IPS DF 19.7 (cell line): ENCODE results near the gene BIRC5.

Experiments used
- DNase-seq: peaks from one replicate; pipeline ENCODE4 v3.0.0-alpha.2; 2013; ENCODE audit warnings: low read depth, low spot score

The BIRC5 gene

GRCh38 chr17:78255953-78256706, 42.1 kb downstream of the BIRC5 start:
- no peak for DNase-seq

- no peak for DNase-seq
Measured at GRCh38 chr17:78256707-78257591, 42.9 kb downstream of the BIRC5 start.

- DNase-seq: no peak
Measured at GRCh38 chr17:78257810-78258322, 43.8 kb downstream of the BIRC5 start.

GRCh38 chr17:78258323-78259191, 44.5 kb downstream of the BIRC5 start:
- DNase-seq: no peak

- no peak for DNase-seq
Measured at GRCh38 chr17:78259192-78259554, 45.1 kb downstream of the BIRC5 start.

GRCh38 chr17:78263063-78263735, 49.1 kb downstream of the BIRC5 start:
- DNase-seq: no peak

GRCh38 chr17:78263736-78264340, 49.8 kb downstream of the BIRC5 start:
- DNase-seq: no peak

GRCh38 chr17:78264590-78264989, 50.5 kb downstream of the BIRC5 start:
- DNase-seq: no peak

- no peak for DNase-seq
Measured at GRCh38 chr17:78265121-78265520, 51.1 kb downstream of the BIRC5 start.

GRCh38 chr17:78266231-78266631, 52.2 kb downstream of the BIRC5 start:
- DNase-seq: no peak

GRCh38 chr17:78266771-78267170, 52.7 kb downstream of the BIRC5 start:
- DNase-seq: no peak

GRCh38 chr17:78267253-78268073, 53.4 kb downstream of the BIRC5 start:
- no peak for DNase-seq

GRCh38 chr17:78268191-78268874, 54.3 kb downstream of the BIRC5 start:
- no peak for DNase-seq

- no peak for DNase-seq
Measured at GRCh38 chr17:78268951-78269905, 55.2 kb downstream of the BIRC5 start.

GRCh38 chr17:78269955-78270381, 55.9 kb downstream of the BIRC5 start:
- DNase-seq: no peak

- DNase-seq: no peak
Measured at GRCh38 chr17:78271419-78272170, 57.5 kb downstream of the BIRC5 start.

- no peak for DNase-seq
Measured at GRCh38 chr17:78272181-78272913, 58.3 kb downstream of the BIRC5 start.
